ENCODE data around the gene ARHGEF3. TPM values are rescaled to one million over a fixed set of nuclear protein-coding genes. Genes with fewer than 3 reads are reported as not detected.
A peak's percentile ranks its signal among the peaks of the same experiment; 100 is the strongest.

Gene ARHGEF3
- total and polyA plus RNA-seq, 2 donors (not counting 3 experiments of a cell fraction or from before 2014, with no cell fraction given): 6.7 to 16.3 TPM

DNA sequence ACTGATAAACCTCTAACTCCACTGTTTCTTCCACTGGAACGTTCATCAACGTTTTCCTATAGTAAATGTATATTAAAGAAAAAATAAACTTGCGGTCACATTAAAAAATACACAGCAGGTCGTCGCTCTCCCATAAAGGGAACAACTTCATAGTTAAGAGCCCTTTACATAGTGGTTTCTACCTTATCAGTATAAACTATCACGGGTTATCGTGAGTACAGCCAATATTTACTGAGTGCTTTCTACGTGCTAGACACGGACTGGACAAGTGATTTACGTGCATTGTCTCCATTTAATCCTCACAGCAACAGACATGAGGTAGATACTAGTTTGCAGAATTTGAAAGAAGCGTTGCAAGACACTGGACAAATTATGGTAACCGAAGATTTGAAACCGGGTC, 117.7 kb downstream of the ARHGEF3 start:
- Histone ChIP-seq H3K9me1 (replicated peaks; ENCODE audit: control insufficient read depth, extremely low read depth, insufficient read depth, low read length) (no peaks in the 10 kb centered on the region), H4K20me1 (replicated peaks; ENCODE audit: control insufficient read depth, extremely low read depth, insufficient read depth, low read length) (no peaks in the 10 kb centered on the region), H3K27ac (ENCODE audit: insufficient read depth, low read depth, low read length) (no peak overlapping the region), H3K9ac (replicated peaks; ENCODE audit: extremely low read depth, insufficient read depth, low read length) (no peak overlapping the region), H3K9me3 (replicated peaks; ENCODE audit: control insufficient read depth, insufficient read depth, low read length) (no peaks in the 10 kb centered on the region), H3K27me3 (ENCODE audit: control insufficient read depth in 2 of 2, insufficient read depth in 2 of 2, low read length in 2 of 2) (no peaks in the 10 kb centered on the region), H3K4me2 (ENCODE audit: insufficient read depth, low read length) (no peak overlapping the region), H3K79me2 (ENCODE audit: control insufficient read depth, insufficient read depth, low read length) (peaks cover 26% of the 10 kb centered on the region), H2AFZ (ENCODE audit: low read depth, low read length) (no peak overlapping the region), H3K4me3 (replicated peaks in 1 of 3; ENCODE audit: insufficient read depth in 1 of 3, low read depth in 1 of 3, low read length in 3 of 3) (no peak overlapping the region), H3K4me1 (ENCODE audit: control insufficient read depth, extremely low read depth, insufficient read depth, low read length) (peaks cover 14% of the 10 kb centered on the region), H3K36me3 (ENCODE audit: control insufficient read depth in 2 of 2, extremely low read depth in 1 of 2, insufficient read depth in 2 of 2, low read length in 2 of 2) (no peaks in the 10 kb centered on the region)
- BruUV-seq (replicated peaks): no TSS peak
- ChIA-PET POLR2A (no interaction called here), CTCF (no interaction called here)
- no peak for FAIRE-seq
- TF ChIP-seq, protein P1, sequence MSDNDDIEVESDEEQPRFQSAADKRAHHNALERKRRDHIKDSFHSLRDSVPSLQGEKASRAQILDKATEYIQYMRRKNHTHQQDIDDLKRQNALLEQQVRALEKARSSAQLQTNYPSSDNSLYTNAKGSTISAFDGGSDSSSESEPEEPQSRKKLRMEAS (IDR thresholded peaks at IDR 0.05; ENCODE audit: insufficient read depth, insufficient read length): no peak
- DNase-seq (ENCODE audit: low read depth, low spot score): no peak
- dilution Hi-C loops (cut with MboI; ENCODE audit: extremely low pct_ligation_motif_present, low sequenced_read_pairs) (no loop called here), intact Hi-C loops (cut with micrococcal nuclease) (no loop called here)

- ChIA-PET CTCF (interaction anchor here (0.7 to 1.2 kb wide), 4 partner anchors 10 to 116 kb away, joined by 3 to 8 read pairs (median 3); no protein-coding TSS in a partner anchor), POLR2A (no interaction called here)
- Histone ChIP-seq H3K27me3 (ENCODE audit: control insufficient read depth in 2 of 2, insufficient read depth in 2 of 2, low read length in 2 of 2) (no peaks in the 10 kb centered on the region), H3K27ac (ENCODE audit: insufficient read depth, low read depth, low read length) (peak within 1 kb of the TSS; percentile 82), H3K4me1 (ENCODE audit: control insufficient read depth, extremely low read depth, insufficient read depth, low read length) (peaks cover 14% of the 10 kb centered on the region), H4K20me1 (replicated peaks; ENCODE audit: control insufficient read depth, extremely low read depth, insufficient read depth, low read length) (no peaks in the 10 kb centered on the region), H3K4me3 (replicated peaks in 1 of 3; ENCODE audit: insufficient read depth in 1 of 3, low read depth in 1 of 3, low read length in 3 of 3) (peak within 1 kb of the TSS; percentile 40 to 85 (median 76)), H3K79me2 (ENCODE audit: control insufficient read depth, insufficient read depth, low read length) (peaks cover 27% of the 10 kb centered on the region), H3K9me3 (replicated peaks; ENCODE audit: control insufficient read depth, insufficient read depth, low read length) (no peaks in the 10 kb centered on the region), H3K4me2 (ENCODE audit: insufficient read depth, low read length) (peak within 1 kb of the TSS; percentile 94), H3K9ac (replicated peaks; ENCODE audit: extremely low read depth, insufficient read depth, low read length) (peak within 1 kb of the TSS; percentile 84), H2AFZ (ENCODE audit: low read depth, low read length) (peak within 1 kb of the TSS; percentile 60), H3K36me3 (ENCODE audit: control insufficient read depth in 2 of 2, extremely low read depth in 1 of 2, insufficient read depth in 2 of 2, low read length in 2 of 2) (no peaks in the 10 kb centered on the region), H3K9me1 (replicated peaks; ENCODE audit: control insufficient read depth, extremely low read depth, insufficient read depth, low read length) (no peaks in the 10 kb centered on the region)
- TF ChIP-seq POLR2A (IDR thresholded peaks at IDR 0.05; ENCODE audit: low read depth, low read length) (no peak), FOS (IDR thresholded peaks at IDR 0.05; ENCODE audit: borderline replicate concordance, insufficient read depth, low read length) (no peak), EZH2 (IDR thresholded peaks at IDR 0.05; ENCODE audit: borderline replicate concordance, low read depth, low read length, severe bottlenecking) (no peak), CTCF (IDR thresholded peaks at IDR 0.05; ENCODE audit: extremely low read depth in 1 of 2, insufficient read depth in 1 of 2, low read depth in 1 of 2, low read length in 2 of 2) (no peak), GATA2 (IDR thresholded peaks at IDR 0.05; ENCODE audit: insufficient read depth, insufficient read length, low read depth, low read length) (no peak), MYC (IDR thresholded peaks at IDR 0.05; ENCODE audit: low read depth, low read length) (no peak), JUN (IDR thresholded peaks at IDR 0.05; ENCODE audit: borderline replicate concordance, insufficient read depth, insufficient read length, low read depth) (no peak), POLR2AphosphoS5 (IDR thresholded peaks at IDR 0.05; ENCODE audit: insufficient read depth, low read depth, low read length) (peak; percentile 29)
- TF ChIP-seq, protein P1 (IDR thresholded peaks at IDR 0.05; ENCODE audit: insufficient read depth, insufficient read length): peak; percentile 81
- DNase-seq (ENCODE audit: low read depth, low spot score) (peak; percentile 75), FAIRE-seq (no peak)
- no TSS peak for BruUV-seq (replicated peaks)
- dilution Hi-C loops (cut with MboI; ENCODE audit: extremely low pct_ligation_motif_present, low sequenced_read_pairs) (no loop called here), intact Hi-C loops (cut with micrococcal nuclease) (loop anchor here (2.0 kb wide), 1 partner anchor 242 kb away; no protein-coding TSS in a partner anchor)
Measured at GRCh38 chr3:56683122-56683817, 118.5 kb downstream of the ARHGEF3 start, which contains the start of gene TASOR. Gene TASOR (minus strand): TSS chr3:56683265. CDS start chr3:56683006, 259 bp downstream.

Data from endothelial cell of umbilical vein (primary cell).